Inflammatory macrophage (primary cell): ENCODE data around the gene FRMD4A.
"Not testable (repeated sequence)": the region's sequence is repeated elsewhere in the genome, so short reads cannot be mapped to it uniquely, and the experiment has no call there.

Source experiments
- DNase-seq, 2 donors: peaks; one replicate each; pipeline ENCODE4 v3.0.0-alpha.2; 2020 to 2022

FRMD4A gene

GRCh38 chr10:13973742-13974141 is 357.0 kb downstream of the FRMD4A start:
- no peak for DNase-seq

- DNase-seq, result no peak
Measured at GRCh38 chr10:13972609-13973008, 358.1 kb downstream of the FRMD4A start.

- DNase-seq, result no peak
Measured at GRCh38 chr10:13971601-13972475, 358.9 kb downstream of the FRMD4A start.

GRCh38 chr10:13970957-13971353 is 359.8 kb downstream of the FRMD4A start:
- DNase-seq, result no peak

- no peak for DNase-seq
Measured at GRCh38 chr10:13970236-13970956, 360.3 kb downstream of the FRMD4A start.

- no peak for DNase-seq
Measured at GRCh38 chr10:13969792-13970140, 361.0 kb downstream of the FRMD4A start.

GRCh38 chr10:13969118-13969791 is 361.5 kb downstream of the FRMD4A start:
- DNase-seq, result no peak

GRCh38 chr10:13961853-13962252 is 368.9 kb downstream of the FRMD4A start:
- DNase-seq, result no peak

- no peak for DNase-seq
Measured at GRCh38 chr10:13961097-13961496, 369.6 kb downstream of the FRMD4A start.

- no peak for DNase-seq
Measured at GRCh38 chr10:13960603-13961002, 370.1 kb downstream of the FRMD4A start.

- no peak for DNase-seq
Measured at GRCh38 chr10:13959443-13960359, 371.0 kb downstream of the FRMD4A start.

- DNase-seq, result no peak
Measured at GRCh38 chr10:13957856-13958255, 372.9 kb downstream of the FRMD4A start.

- DNase-seq, result no peak
Measured at GRCh38 chr10:13956826-13957225, 373.9 kb downstream of the FRMD4A start.

- DNase-seq, result no peak
Measured at GRCh38 chr10:13955409-13956068, 375.2 kb downstream of the FRMD4A start.

- not testable (repeated sequence) for DNase-seq
Measured at GRCh38 chr10:13954195-13954594, 376.5 kb downstream of the FRMD4A start.

- no peak for DNase-seq
Measured at GRCh38 chr10:13953371-13953770, 377.4 kb downstream of the FRMD4A start.

GRCh38 chr10:13950543-13950939 is 380.2 kb downstream of the FRMD4A start:
- no peak for DNase-seq

GRCh38 chr10:13949844-13950542 is 380.7 kb downstream of the FRMD4A start:
- no peak for DNase-seq

GRCh38 chr10:13946209-13946460 is 384.6 kb downstream of the FRMD4A start:
- no peak for DNase-seq

- DNase-seq, result peak; percentile 5 to 18
Measured at GRCh38 chr10:13945390-13946208, 385.1 kb downstream of the FRMD4A start.

GRCh38 chr10:13944823-13945222 is 385.9 kb downstream of the FRMD4A start:
- no peak for DNase-seq
